WTC11 (cell line): ENCODE data around the gene IKBIP. TPM values are rescaled to one million over a fixed set of nuclear protein-coding genes. Genes with fewer than 3 reads are reported as not detected.

Experiments used
- ATF1 ChIP-seq: sonication (generic); formaldehyde crosslinking; IDR thresholded peaks from 2 replicates; pipeline ENCODE4 v1.8.1; 2023; ENCODE audit warnings: mild to moderate bottlenecking, moderate library complexity, missing genetic modification reagents
- ESRRA ChIP-seq: sonication (generic); formaldehyde crosslinking; IDR thresholded peaks from 2 replicates; pipeline ENCODE4 v1.8.1; 2022; ENCODE audit warnings: mild to moderate bottlenecking, missing genetic modification reagents, borderline replicate concordance
- JAZF1 ChIP-seq: fragments of 250-450 bp; sonication (Bioruptor Pico); IDR thresholded peaks from 2 replicates; pipeline ENCODE4 v1.9.0; 2021; ENCODE audit warnings: moderate library complexity, mild to moderate bottlenecking, inconsistent platforms
- NFE2L1 ChIP-seq: sonication (generic); formaldehyde crosslinking; IDR thresholded peaks from 2 replicates; pipeline ENCODE4 v1.8.1; 2023; ENCODE audit warnings: missing genetic modification reagents
- TCF7 ChIP-seq: sonication (generic); formaldehyde crosslinking; IDR thresholded peaks from 2 replicates; pipeline ENCODE4 v1.8.0; 2022; ENCODE audit warnings: mild to moderate bottlenecking, low read depth, missing genetic modification reagents, moderate library complexity
- ZNF263 ChIP-seq: sonication (generic); formaldehyde crosslinking; IDR thresholded peaks from 2 replicates; pipeline ENCODE4 v1.8.1; 2022; ENCODE audit warnings: low read depth, mild to moderate bottlenecking, moderate library complexity, missing genetic modification reagents
- total RNA-seq: library from RNA; stranded (reverse); gene quantifications from 3 replicates; pipeline ENCODE4 v1.2.3, GENCODE V29; 2021
- TF ChIP-seq, protein P1 (sequence below): sonication (generic); formaldehyde crosslinking; conservative IDR thresholded peaks from 2 replicates; pipeline ENCODE4 v1.8.1; 2023; ENCODE audit warnings: mild to moderate bottlenecking, low read depth, missing genetic modification reagents, moderate library complexity
- TF ChIP-seq, protein P2 (sequence below): sonication (generic); formaldehyde crosslinking; IDR thresholded peaks from 2 replicates; pipeline ENCODE4 v1.8.0; 2023; ENCODE audit warnings: missing genetic modification reagents, mild to moderate bottlenecking, borderline replicate concordance
- TF ChIP-seq, protein P3 (sequence below): sonication (generic); formaldehyde crosslinking; IDR thresholded peaks from 2 replicates; pipeline ENCODE4 v1.8.1; 2023; ENCODE audit warnings: mild to moderate bottlenecking, moderate library complexity, missing genetic modification reagents
- TF ChIP-seq, protein P4 (sequence below): fragments of 250-450 bp; sonication (Bioruptor Pico); conservative IDR thresholded peaks from 2 replicates; pipeline ENCODE4 v1.9.0; 2021; ENCODE audit warnings: mild to moderate bottlenecking
- TF ChIP-seq, protein P5 (sequence below): sonication (generic); formaldehyde crosslinking; IDR thresholded peaks from 2 replicates; pipeline ENCODE4 v1.8.1; 2023; ENCODE audit warnings: mild to moderate bottlenecking, missing genetic modification reagents, moderate library complexity
- TF ChIP-seq, protein P6 (sequence below): sonication (generic); formaldehyde crosslinking; IDR thresholded peaks from 2 replicates; pipeline ENCODE4 v1.8.0; 2022; ENCODE audit warnings: missing genetic modification reagents
- TF ChIP-seq, protein P7 (sequence below): sonication (generic); formaldehyde crosslinking; IDR thresholded peaks from 2 replicates; pipeline ENCODE4 v1.8.0; 2023; ENCODE audit warnings: mild to moderate bottlenecking, missing genetic modification reagents
- TF ChIP-seq, protein P8 (sequence below): fragments of 250-450 bp; sonication (Bioruptor Pico); IDR thresholded peaks from 2 replicates; pipeline ENCODE4 v1.9.0; 2021; ENCODE audit warnings: mild to moderate bottlenecking

The IKBIP gene
- total RNA-seq, 1 experiment from 2014 or later, result 15.5 TPM

DNA sequence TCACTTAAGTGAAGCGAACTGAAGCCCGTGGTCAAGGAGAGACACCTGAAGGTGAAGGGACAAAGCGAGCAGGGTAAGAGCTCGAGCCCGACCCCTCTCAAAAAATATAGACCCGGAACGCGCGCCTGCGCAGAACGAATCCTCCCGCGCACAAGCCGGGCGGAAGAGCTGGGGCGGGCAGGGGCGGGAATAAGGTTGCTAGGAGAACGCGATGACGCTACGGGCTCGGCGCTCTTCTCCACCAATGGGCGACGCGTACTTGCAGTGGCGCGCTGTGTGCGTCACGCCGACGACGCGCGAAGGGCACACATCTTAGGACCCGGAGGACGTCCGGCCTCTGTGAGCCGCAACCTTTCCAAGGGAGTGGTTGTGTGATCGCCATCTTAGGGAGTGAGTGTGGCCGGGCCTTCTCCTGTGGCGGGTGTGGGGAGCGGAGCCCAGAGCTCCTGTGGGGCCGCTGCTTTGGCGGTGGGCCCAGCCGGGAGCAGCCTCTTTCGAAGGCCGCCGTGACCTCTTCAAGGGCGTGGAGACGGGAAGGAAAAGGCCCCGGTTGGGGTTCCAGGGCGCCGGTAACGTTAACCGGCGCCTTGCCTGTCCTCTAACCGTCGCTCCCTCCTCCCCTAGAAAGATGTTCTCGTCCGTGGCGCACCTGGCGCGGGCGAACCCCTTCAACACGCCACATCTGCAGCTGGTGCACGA is 51.1 kb downstream of the IKBIP start, which contains the start of gene SLC25A3 (continued):
- TF ChIP-seq, protein P1, sequence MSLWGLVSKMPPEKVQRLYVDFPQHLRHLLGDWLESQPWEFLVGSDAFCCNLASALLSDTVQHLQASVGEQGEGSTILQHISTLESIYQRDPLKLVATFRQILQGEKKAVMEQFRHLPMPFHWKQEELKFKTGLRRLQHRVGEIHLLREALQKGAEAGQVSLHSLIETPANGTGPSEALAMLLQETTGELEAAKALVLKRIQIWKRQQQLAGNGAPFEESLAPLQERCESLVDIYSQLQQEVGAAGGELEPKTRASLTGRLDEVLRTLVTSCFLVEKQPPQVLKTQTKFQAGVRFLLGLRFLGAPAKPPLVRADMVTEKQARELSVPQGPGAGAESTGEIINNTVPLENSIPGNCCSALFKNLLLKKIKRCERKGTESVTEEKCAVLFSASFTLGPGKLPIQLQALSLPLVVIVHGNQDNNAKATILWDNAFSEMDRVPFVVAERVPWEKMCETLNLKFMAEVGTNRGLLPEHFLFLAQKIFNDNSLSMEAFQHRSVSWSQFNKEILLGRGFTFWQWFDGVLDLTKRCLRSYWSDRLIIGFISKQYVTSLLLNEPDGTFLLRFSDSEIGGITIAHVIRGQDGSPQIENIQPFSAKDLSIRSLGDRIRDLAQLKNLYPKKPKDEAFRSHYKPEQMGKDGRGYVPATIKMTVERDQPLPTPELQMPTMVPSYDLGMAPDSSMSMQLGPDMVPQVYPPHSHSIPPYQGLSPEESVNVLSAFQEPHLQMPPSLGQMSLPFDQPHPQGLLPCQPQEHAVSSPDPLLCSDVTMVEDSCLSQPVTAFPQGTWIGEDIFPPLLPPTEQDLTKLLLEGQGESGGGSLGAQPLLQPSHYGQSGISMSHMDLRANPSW (CRISPR knock-in tag), result no peak
- TF ChIP-seq, protein P2, sequence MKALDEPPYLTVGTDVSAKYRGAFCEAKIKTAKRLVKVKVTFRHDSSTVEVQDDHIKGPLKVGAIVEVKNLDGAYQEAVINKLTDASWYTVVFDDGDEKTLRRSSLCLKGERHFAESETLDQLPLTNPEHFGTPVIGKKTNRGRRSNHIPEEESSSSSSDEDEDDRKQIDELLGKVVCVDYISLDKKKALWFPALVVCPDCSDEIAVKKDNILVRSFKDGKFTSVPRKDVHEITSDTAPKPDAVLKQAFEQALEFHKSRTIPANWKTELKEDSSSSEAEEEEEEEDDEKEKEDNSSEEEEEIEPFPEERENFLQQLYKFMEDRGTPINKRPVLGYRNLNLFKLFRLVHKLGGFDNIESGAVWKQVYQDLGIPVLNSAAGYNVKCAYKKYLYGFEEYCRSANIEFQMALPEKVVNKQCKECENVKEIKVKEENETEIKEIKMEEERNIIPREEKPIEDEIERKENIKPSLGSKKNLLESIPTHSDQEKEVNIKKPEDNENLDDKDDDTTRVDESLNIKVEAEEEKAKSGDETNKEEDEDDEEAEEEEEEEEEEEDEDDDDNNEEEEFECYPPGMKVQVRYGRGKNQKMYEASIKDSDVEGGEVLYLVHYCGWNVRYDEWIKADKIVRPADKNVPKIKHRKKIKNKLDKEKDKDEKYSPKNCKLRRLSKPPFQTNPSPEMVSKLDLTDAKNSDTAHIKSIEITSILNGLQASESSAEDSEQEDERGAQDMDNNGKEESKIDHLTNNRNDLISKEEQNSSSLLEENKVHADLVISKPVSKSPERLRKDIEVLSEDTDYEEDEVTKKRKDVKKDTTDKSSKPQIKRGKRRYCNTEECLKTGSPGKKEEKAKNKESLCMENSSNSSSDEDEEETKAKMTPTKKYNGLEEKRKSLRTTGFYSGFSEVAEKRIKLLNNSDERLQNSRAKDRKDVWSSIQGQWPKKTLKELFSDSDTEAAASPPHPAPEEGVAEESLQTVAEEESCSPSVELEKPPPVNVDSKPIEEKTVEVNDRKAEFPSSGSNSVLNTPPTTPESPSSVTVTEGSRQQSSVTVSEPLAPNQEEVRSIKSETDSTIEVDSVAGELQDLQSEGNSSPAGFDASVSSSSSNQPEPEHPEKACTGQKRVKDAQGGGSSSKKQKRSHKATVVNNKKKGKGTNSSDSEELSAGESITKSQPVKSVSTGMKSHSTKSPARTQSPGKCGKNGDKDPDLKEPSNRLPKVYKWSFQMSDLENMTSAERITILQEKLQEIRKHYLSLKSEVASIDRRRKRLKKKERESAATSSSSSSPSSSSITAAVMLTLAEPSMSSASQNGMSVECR (CRISPR knock-in tag), result 0 out of 2 replicates have a peak, but pooled peaks have one; percentile 50
- TF ChIP-seq, protein P3, sequence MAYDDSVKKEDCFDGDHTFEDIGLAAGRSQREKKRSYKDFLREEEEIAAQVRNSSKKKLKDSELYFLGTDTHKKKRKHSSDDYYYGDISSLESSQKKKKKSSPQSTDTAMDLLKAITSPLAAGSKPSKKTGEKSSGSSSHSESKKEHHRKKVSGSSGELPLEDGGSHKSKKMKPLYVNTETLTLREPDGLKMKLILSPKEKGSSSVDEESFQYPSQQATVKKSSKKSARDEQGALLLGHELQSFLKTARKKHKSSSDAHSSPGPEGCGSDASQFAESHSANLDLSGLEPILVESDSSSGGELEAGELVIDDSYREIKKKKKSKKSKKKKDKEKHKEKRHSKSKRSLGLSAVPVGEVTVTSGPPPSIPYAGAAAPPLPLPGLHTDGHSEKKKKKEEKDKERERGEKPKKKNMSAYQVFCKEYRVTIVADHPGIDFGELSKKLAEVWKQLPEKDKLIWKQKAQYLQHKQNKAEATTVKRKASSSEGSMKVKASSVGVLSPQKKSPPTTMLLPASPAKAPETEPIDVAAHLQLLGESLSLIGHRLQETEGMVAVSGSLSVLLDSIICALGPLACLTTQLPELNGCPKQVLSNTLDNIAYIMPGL (CRISPR knock-in tag), result peak; percentile 24; the same call in 1 of the 2 replicates
- TF ChIP-seq ATF1, result peak; percentile 44; the same call in 1 of the 2 replicates
- TF ChIP-seq, protein P4, sequence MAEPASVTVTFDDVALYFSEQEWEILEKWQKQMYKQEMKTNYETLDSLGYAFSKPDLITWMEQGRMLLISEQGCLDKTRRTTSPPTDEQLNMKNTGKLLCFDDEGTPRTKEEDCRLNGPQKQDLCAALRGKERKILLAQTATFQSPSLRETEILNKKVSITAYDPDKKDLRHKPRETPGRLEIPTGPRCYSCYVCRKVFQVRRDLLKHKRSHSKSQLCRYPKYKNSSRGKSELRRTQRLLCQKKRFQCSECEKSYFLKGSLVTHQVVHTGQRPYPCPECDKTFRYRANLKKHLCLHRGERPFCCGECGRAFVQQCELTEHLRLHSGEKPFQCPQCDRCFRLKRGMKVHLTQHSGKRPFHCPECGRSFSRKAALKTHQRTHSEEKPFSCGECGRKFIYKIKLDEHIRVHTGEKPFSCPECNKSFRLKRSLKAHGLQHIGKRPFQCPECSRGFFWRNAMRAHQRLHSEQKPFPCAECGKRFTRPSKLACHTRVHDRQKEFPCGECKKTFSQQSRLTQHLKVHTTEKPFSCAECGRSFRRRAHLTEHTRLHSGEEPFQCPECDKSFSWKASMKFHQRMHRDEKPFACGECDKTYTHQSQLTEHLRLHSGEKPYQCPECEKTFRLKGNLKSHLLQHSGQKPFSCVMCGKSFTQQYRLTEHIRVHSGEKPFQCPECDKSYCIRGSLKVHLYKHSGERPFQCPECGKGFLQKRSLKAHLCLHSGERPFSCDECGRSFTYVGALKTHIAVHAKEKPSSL (CRISPR knock-in tag), result no peak
- no peak for TF ChIP-seq TCF7 (CRISPR knock-in tag)
- TF ChIP-seq, protein P5, sequence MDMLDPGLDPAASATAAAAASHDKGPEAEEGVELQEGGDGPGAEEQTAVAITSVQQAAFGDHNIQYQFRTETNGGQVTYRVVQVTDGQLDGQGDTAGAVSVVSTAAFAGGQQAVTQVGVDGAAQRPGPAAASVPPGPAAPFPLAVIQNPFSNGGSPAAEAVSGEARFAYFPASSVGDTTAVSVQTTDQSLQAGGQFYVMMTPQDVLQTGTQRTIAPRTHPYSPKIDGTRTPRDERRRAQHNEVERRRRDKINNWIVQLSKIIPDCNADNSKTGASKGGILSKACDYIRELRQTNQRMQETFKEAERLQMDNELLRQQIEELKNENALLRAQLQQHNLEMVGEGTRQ (CRISPR knock-in tag), result no peak; the same call in 1 of the 2 replicates
- TF ChIP-seq, protein P6, sequence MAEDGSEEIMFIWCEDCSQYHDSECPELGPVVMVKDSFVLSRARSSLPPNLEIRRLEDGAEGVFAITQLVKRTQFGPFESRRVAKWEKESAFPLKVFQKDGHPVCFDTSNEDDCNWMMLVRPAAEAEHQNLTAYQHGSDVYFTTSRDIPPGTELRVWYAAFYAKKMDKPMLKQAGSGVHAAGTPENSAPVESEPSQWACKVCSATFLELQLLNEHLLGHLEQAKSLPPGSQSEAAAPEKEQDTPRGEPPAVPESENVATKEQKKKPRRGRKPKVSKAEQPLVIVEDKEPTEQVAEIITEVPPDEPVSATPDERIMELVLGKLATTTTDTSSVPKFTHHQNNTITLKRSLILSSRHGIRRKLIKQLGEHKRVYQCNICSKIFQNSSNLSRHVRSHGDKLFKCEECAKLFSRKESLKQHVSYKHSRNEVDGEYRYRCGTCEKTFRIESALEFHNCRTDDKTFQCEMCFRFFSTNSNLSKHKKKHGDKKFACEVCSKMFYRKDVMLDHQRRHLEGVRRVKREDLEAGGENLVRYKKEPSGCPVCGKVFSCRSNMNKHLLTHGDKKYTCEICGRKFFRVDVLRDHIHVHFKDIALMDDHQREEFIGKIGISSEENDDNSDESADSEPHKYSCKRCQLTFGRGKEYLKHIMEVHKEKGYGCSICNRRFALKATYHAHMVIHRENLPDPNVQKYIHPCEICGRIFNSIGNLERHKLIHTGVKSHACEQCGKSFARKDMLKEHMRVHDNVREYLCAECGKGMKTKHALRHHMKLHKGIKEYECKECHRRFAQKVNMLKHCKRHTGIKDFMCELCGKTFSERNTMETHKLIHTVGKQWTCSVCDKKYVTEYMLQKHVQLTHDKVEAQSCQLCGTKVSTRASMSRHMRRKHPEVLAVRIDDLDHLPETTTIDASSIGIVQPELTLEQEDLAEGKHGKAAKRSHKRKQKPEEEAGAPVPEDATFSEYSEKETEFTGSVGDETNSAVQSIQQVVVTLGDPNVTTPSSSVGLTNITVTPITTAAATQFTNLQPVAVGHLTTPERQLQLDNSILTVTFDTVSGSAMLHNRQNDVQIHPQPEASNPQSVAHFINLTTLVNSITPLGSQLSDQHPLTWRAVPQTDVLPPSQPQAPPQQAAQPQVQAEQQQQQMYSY (CRISPR knock-in tag), result no peak
- TF ChIP-seq JAZF1 (CRISPR knock-in tag), result no peak
- TF ChIP-seq ZNF263 (CRISPR knock-in tag), result no peak
- TF ChIP-seq, protein P7, sequence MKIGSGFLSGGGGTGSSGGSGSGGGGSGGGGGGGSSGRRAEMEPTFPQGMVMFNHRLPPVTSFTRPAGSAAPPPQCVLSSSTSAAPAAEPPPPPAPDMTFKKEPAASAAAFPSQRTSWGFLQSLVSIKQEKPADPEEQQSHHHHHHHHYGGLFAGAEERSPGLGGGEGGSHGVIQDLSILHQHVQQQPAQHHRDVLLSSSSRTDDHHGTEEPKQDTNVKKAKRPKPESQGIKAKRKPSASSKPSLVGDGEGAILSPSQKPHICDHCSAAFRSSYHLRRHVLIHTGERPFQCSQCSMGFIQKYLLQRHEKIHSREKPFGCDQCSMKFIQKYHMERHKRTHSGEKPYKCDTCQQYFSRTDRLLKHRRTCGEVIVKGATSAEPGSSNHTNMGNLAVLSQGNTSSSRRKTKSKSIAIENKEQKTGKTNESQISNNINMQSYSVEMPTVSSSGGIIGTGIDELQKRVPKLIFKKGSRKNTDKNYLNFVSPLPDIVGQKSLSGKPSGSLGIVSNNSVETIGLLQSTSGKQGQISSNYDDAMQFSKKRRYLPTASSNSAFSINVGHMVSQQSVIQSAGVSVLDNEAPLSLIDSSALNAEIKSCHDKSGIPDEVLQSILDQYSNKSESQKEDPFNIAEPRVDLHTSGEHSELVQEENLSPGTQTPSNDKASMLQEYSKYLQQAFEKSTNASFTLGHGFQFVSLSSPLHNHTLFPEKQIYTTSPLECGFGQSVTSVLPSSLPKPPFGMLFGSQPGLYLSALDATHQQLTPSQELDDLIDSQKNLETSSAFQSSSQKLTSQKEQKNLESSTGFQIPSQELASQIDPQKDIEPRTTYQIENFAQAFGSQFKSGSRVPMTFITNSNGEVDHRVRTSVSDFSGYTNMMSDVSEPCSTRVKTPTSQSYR, result no peak
- peak; percentile 78; the same call in 1 of the 2 replicates for TF ChIP-seq NFE2L1 (CRISPR knock-in tag)
- TF ChIP-seq ESRRA (CRISPR knock-in tag), result peak; percentile 88; the same call in 1 of the 2 replicates
- TF ChIP-seq, protein P8, sequence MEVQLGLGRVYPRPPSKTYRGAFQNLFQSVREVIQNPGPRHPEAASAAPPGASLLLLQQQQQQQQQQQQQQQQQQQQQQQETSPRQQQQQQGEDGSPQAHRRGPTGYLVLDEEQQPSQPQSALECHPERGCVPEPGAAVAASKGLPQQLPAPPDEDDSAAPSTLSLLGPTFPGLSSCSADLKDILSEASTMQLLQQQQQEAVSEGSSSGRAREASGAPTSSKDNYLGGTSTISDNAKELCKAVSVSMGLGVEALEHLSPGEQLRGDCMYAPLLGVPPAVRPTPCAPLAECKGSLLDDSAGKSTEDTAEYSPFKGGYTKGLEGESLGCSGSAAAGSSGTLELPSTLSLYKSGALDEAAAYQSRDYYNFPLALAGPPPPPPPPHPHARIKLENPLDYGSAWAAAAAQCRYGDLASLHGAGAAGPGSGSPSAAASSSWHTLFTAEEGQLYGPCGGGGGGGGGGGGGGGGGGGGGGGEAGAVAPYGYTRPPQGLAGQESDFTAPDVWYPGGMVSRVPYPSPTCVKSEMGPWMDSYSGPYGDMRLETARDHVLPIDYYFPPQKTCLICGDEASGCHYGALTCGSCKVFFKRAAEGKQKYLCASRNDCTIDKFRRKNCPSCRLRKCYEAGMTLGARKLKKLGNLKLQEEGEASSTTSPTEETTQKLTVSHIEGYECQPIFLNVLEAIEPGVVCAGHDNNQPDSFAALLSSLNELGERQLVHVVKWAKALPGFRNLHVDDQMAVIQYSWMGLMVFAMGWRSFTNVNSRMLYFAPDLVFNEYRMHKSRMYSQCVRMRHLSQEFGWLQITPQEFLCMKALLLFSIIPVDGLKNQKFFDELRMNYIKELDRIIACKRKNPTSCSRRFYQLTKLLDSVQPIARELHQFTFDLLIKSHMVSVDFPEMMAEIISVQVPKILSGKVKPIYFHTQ, result no peak
